GM12872 (cell line): ENCODE results near the gene RGS21.

ENCODE experiments used
- TF ChIP-seq, protein P1 (sequence below): IDR thresholded peaks from 3 replicates; pipeline ENCODE4 v1.5.1; 2011; ENCODE audit warnings: low read depth, mild to moderate bottlenecking, low read length, moderate library complexity; ENCODE audit not compliant: insufficient read depth

Gene RGS21

DNA sequence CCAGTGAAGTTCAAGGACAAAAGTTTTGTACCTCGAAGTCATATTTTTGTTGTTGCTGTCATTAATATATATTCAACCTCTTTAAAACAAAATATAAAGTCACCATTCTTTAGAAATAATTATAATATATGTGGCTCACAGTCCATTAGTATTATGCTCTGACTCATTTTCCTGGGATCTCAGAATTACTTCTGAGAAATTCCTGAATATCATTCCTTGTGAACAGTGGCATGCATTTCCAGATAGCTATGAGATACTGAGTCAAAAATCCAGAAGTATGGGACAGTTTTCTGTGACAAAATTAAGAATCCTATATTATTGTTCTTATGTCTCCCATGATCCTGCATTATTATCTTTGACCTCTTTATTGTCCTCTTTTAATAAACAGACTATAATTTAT is 13.8 kb upstream of the RGS21 start:
- TF ChIP-seq, protein P1, sequence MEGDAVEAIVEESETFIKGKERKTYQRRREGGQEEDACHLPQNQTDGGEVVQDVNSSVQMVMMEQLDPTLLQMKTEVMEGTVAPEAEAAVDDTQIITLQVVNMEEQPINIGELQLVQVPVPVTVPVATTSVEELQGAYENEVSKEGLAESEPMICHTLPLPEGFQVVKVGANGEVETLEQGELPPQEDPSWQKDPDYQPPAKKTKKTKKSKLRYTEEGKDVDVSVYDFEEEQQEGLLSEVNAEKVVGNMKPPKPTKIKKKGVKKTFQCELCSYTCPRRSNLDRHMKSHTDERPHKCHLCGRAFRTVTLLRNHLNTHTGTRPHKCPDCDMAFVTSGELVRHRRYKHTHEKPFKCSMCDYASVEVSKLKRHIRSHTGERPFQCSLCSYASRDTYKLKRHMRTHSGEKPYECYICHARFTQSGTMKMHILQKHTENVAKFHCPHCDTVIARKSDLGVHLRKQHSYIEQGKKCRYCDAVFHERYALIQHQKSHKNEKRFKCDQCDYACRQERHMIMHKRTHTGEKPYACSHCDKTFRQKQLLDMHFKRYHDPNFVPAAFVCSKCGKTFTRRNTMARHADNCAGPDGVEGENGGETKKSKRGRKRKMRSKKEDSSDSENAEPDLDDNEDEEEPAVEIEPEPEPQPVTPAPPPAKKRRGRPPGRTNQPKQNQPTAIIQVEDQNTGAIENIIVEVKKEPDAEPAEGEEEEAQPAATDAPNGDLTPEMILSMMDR = no peak

DNA sequence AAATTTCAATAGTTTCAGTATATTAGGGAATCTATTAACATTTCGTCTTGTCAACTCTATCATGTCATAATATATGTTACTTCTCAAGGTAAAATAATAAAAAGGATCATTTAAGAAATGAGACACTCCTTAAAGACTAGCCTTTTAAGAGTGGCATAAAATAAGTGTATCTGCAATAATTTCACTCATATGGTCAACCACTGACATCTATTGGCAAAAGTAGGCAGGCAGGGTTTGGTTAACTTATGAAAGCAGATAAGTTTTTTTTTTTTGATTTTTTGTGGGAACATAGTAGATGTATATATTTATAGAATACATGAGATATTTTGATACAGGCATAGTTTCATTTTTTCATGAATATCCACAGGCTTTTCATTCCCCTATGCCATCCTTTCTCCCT is 5.5 kb upstream of the RGS21 start:
- TF ChIP-seq, protein P1 = 0 out of 3 replicates have a peak, but pooled peaks have one; percentile 16

DNA sequence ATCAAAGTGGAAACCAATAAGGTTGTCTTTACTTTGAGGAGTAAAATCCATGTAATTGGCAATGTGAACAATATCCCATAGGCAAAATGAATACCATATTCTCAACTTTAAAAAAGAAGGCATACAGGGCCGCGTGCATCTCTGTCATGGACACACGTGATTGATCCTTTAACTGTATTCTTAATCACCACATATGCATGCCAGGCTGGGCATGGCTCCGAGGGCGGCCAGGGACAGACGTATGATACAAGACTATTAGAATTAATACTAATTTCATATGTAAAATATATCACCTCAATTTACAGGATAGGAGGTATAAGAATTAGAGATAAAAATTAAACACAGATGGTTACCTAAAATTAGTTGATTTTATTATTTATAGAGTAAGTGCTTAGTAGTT is 11.2 kb downstream of the RGS21 start:
- TF ChIP-seq, protein P1 = no peak

DNA sequence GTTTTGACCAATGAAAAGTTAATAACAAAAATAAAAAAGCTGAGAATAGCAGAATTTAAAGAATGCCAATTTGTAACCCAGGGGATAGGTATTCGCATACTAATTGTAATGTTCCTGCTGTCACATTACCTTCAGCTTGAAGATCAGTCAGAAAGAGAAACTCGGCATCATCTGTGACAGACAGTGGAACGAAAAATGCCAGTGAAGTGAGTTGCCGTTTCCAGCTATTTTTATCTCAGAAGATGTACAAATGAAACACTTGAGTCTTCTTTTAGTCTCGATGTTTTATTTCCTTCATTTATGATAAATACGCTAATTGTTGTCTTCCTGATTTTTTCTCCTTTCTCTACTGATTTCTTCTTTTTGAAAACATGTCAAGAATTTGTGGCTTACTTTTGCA is 26.1 kb downstream of the RGS21 start:
- TF ChIP-seq, protein P1 = no peak

DNA sequence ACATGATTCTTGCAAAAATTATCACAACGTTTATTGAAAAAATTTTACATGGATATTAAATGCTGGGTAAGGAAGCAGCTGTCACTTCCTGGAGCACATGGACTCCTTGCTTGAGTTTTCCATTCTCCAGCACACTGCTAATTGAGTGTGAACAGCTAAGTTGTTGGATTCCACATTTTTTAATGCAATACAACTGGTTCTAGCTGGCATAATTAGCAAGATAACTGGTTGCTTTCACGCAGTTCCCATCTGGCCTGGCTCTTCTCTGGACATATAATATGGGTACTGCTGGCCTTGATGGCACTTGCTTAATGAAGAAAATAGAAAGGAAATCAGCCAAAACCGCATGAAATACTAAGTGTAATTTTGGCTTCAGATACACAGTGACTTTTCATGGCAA is 26.6 kb downstream of the RGS21 start:
- TF ChIP-seq, protein P1 = no peak

DNA sequence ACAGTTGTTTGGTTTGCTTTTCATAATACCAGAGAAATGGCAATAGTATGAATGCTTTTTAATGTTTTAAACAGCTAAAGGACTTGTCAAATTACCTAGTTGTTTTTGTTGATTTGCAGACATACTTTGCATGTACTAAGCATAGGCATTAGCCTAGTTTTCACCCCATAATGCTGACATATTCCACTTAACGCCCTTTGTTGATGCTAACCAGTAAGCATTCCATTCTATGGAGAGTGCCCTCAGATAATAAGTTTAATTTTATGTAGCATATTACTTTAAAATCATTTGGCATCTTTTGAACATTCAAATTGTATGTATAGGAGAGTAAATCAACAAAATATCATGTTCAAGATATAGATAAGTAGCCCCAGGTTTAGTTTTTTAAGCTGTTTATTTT is 32.5 kb downstream of the RGS21 start:
- TF ChIP-seq, protein P1 = no peak

DNA sequence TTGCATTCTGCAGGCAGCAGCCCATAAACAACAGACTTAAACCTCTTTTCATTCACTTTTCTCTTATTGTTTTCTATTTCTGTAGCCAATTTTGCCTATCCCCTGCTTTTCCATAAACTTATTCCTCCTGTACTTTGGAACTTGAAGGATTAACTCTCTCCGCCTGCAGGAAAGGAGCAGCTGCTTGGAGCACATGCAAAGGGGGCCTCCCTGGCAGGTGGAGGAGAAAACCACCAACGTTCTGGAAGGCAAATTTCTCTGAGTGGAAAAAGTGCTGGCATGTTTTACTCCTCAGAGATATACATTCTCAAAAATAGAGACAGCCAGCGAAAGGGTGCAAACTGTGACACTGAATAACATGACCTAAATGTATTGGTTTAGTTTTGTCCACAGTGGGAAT is 33.6 kb downstream of the RGS21 start:
- TF ChIP-seq, protein P1 = no peak

DNA sequence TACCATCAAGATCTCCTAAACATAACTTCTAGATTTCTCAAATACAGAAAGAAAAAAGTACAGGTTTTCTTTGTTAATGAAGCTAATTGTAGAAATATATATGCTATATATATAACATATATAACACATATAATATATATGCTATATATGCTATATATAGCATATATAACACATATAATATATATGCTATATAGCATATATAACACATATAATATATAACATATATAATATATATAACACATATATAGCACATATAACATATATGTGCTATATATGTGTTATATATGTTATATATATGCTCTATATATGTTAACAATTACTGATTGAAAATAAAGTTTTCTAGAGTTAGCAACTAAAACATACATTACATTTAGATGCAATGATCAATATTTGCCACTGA is 34.8 kb downstream of the RGS21 start:
- TF ChIP-seq, protein P1 = no peak
